GM18858 (cell line): Measurements from ENCODE around the gene VPS18.

Experiments used
- ATAC-seq: cut with Tn5 transposase; IDR thresholded peaks from one replicate; pipeline ENCODE4 v1.9.1; 2021; ENCODE audit not compliant: unreplicated experiment

VPS18 gene

GRCh38 chr15:40899536-40900207, 5.4 kb downstream of the VPS18 start:
- ATAC-seq = no peak

GRCh38 chr15:40900256-40901052, 6.2 kb downstream of the VPS18 start:
- no peak for ATAC-seq

GRCh38 chr15:40901053-40901443, 6.8 kb downstream of the VPS18 start:
- no peak for ATAC-seq

- ATAC-seq = no peak
Observed at GRCh38 chr15:40902605-40903561, 8.6 kb downstream of the VPS18 start.

GRCh38 chr15:40904552-40905201, 10.4 kb downstream of the VPS18 start:
- no peak for ATAC-seq

GRCh38 chr15:40906091-40906990, 12.1 kb downstream of the VPS18 start:
- ATAC-seq = peak; percentile 48

- ATAC-seq = no peak
Observed at GRCh38 chr15:40906991-40907802, 12.9 kb downstream of the VPS18 start.

GRCh38 chr15:40908095-40908494, 13.8 kb downstream of the VPS18 start:
- ATAC-seq = no peak

GRCh38 chr15:40909662-40910630, 15.7 kb downstream of the VPS18 start:
- ATAC-seq = no peak

- no peak for ATAC-seq
Observed at GRCh38 chr15:40911141-40911540, 16.9 kb downstream of the VPS18 start.

GRCh38 chr15:40911693-40912092, 17.4 kb downstream of the VPS18 start:
- no peak for ATAC-seq

GRCh38 chr15:40912478-40912877, 18.2 kb downstream of the VPS18 start:
- ATAC-seq = no peak

- no peak for ATAC-seq
Observed at GRCh38 chr15:40914013-40914412, 19.8 kb downstream of the VPS18 start.

- ATAC-seq = no peak
Observed at GRCh38 chr15:40914486-40914885, 20.2 kb downstream of the VPS18 start.

- ATAC-seq = no peak
Observed at GRCh38 chr15:40915116-40915661, 20.9 kb downstream of the VPS18 start.

- ATAC-seq = no peak
Observed at GRCh38 chr15:40915679-40916078, 21.4 kb downstream of the VPS18 start.

- ATAC-seq = no peak
Observed at GRCh38 chr15:40917585-40917984, 23.3 kb downstream of the VPS18 start.
